Stimulated activated naive B cell treated with anti-CD40 and anti-IgM and Interleukin-4, amounts not matched to agents 10 μg/mL and 1 μg/mL and 100 μg/mL, for 72 hours (primary cell): Measurements from ENCODE around the gene SLC30A2.

Source experiments
- ATAC-seq, 2 donors: fragments of 150-1000 bp; cut with Tn5 transposase; replicated peaks; 2 replicates each; pipeline ENCODE4 v1.10.0; 2021; ENCODE audit warnings: moderate library complexity in 1 of 2
- DNase-seq: peaks from one replicate; pipeline ENCODE4 v3.0.0; 2021
- H3K27ac Mint-ChIP-seq: one replicate; pipeline ENCODE4 v1.8.0; 2022; ENCODE audit warnings: mild to moderate bottlenecking, mixed read lengths
- H3K27me3 Mint-ChIP-seq, 2 donors: one replicate each; pipeline ENCODE4 v1.8.0; 2022; ENCODE audit warnings: mixed read lengths in 2 of 2
- H3K36me3 Mint-ChIP-seq, 2 donors: one replicate each; pipeline ENCODE4 v1.8.0; 2022; ENCODE audit warnings: mixed read lengths in 2 of 2, mild to moderate bottlenecking in 1 of 2
- H3K4me1 Mint-ChIP-seq, 2 donors: one replicate each; pipeline ENCODE4 v1.8.0; 2022; ENCODE audit warnings: mixed read lengths in 2 of 2, mild to moderate bottlenecking in 1 of 2
- H3K4me3 Mint-ChIP-seq, 2 donors: one replicate each; pipeline ENCODE4 v1.8.0; 2022; ENCODE audit warnings: mild to moderate bottlenecking in 2 of 2, mixed read lengths in 2 of 2, moderate library complexity in 1 of 2
- H3K9me3 Mint-ChIP-seq, 2 donors: one replicate each; pipeline ENCODE4 v1.8.0; 2022; ENCODE audit warnings: mixed read lengths in 2 of 2, mild to moderate bottlenecking in 1 of 2

Gene SLC30A2

GRCh38 chr1:25996966-25997827, 48.7 kb downstream of the SLC30A2 start:
- peaks cover 11 to 25% of the 10 kb centered on the region in 2 donors for H3K4me1 Mint-ChIP-seq
- DNase-seq: peak; percentile 22
- ATAC-seq: peak; percentile 22 to 28

GRCh38 chr1:25994402-25995150, 51.3 kb downstream of the SLC30A2 start:
- H3K36me3 Mint-ChIP-seq: peaks cover 18 to 21% of the 10 kb centered on the region in 2 donors
- no peaks in the 10 kb centered on the region for H3K9me3 Mint-ChIP-seq
- H3K27me3 Mint-ChIP-seq: no peaks in the 10 kb centered on the region
- no peak overlapping the region for H3K27ac Mint-ChIP-seq
- DNase-seq: no peak
- no peak for ATAC-seq
- peaks cover 17 to 42% of the 10 kb centered on the region in 2 donors for H3K4me1 Mint-ChIP-seq
- no peak overlapping the region for H3K4me3 Mint-ChIP-seq

More at GRCh38 chr1:25996966-25997827, 48.7 kb downstream of the SLC30A2 start:
- H3K9me3 Mint-ChIP-seq: no peaks in the 10 kb centered on the region
- peak overlapping the region; percentile 92 to 98 for H3K4me3 Mint-ChIP-seq
- H3K27ac Mint-ChIP-seq: peak overlapping the region; percentile 99
- H3K27me3 Mint-ChIP-seq: no peaks in the 10 kb centered on the region
- H3K36me3 Mint-ChIP-seq: peaks cover 12 to 14% of the 10 kb centered on the region in 2 donors

GRCh38 chr1:25993197-25993951, 52.5 kb downstream of the SLC30A2 start:
- DNase-seq (no peak), ATAC-seq (no peak)
- H3K9me3 Mint-ChIP-seq: no peaks in the 10 kb centered on the region
- peaks cover 23 to 27% of the 10 kb centered on the region in 2 donors for H3K36me3 Mint-ChIP-seq
- H3K4me3 Mint-ChIP-seq: no peak overlapping the region
- no peak overlapping the region for H3K27ac Mint-ChIP-seq
- H3K4me1 Mint-ChIP-seq: peaks cover 17 to 42% of the 10 kb centered on the region in 2 donors
- no peaks in the 10 kb centered on the region for H3K27me3 Mint-ChIP-seq

- Mint-ChIP-seq H3K36me3 (peaks cover 23 to 27% of the 10 kb centered on the region in 2 donors), H3K27me3 (no peaks in the 10 kb centered on the region), H3K4me1 (peaks cover 15 to 38% of the 10 kb centered on the region in 2 donors), H3K27ac (no peak overlapping the region), H3K4me3 (no peak overlapping the region), H3K9me3 (no peaks in the 10 kb centered on the region)
- DNase-seq (no peak), ATAC-seq (no peak)
Observed at GRCh38 chr1:25992689-25993171, 53.2 kb downstream of the SLC30A2 start.

GRCh38 chr1:25991937-25992688, 53.8 kb downstream of the SLC30A2 start:
- Mint-ChIP-seq H3K4me3 (no peak overlapping the region), H3K27ac (no peak overlapping the region), H3K4me1 (peaks cover 12 to 34% of the 10 kb centered on the region in 2 donors)

GRCh38 chr1:25990702-25991395, 55.1 kb downstream of the SLC30A2 start:
- ATAC-seq: peak in 1 of 2 donors; percentile 18
- Mint-ChIP-seq H3K4me3 (peak overlapping the region in 1 of 2 donors; percentile 56), H3K4me1 (peaks cover 8 to 28% of the 10 kb centered on the region in 2 donors)

More at GRCh38 chr1:25991937-25992688, 53.8 kb downstream of the SLC30A2 start:
- ATAC-seq: no peak
- DNase-seq: no peak
- no peaks in the 10 kb centered on the region for H3K9me3 Mint-ChIP-seq
- peaks cover 23 to 30% of the 10 kb centered on the region in 2 donors for H3K36me3 Mint-ChIP-seq
- H3K27me3 Mint-ChIP-seq: no peaks in the 10 kb centered on the region

GRCh38 chr1:25990251-25990650, 55.7 kb downstream of the SLC30A2 start:
- peaks cover 27 to 37% of the 10 kb centered on the region in 2 donors for H3K36me3 Mint-ChIP-seq
- H3K27me3 Mint-ChIP-seq: no peaks in the 10 kb centered on the region
- H3K9me3 Mint-ChIP-seq: no peaks in the 10 kb centered on the region
- peaks cover 8 to 28% of the 10 kb centered on the region in 2 donors for H3K4me1 Mint-ChIP-seq
- no peak for ATAC-seq
- no peak overlapping the region for H3K27ac Mint-ChIP-seq
- DNase-seq: no peak
- H3K4me3 Mint-ChIP-seq: no peak overlapping the region

More at GRCh38 chr1:25990702-25991395, 55.1 kb downstream of the SLC30A2 start:
- Mint-ChIP-seq H3K9me3 (no peaks in the 10 kb centered on the region), H3K27me3 (no peaks in the 10 kb centered on the region), H3K36me3 (peaks cover 23 to 35% of the 10 kb centered on the region in 2 donors), H3K27ac (peak overlapping the region; percentile 68)
- DNase-seq: no peak

GRCh38 chr1:25989440-25990234, 56.3 kb downstream of the SLC30A2 start:
- no peak overlapping the region for H3K27ac Mint-ChIP-seq
- ATAC-seq (no peak), DNase-seq (no peak)
- no peaks in the 10 kb centered on the region for H3K27me3 Mint-ChIP-seq
- H3K4me3 Mint-ChIP-seq: no peak overlapping the region
- peaks cover 25 to 37% of the 10 kb centered on the region in 2 donors for H3K36me3 Mint-ChIP-seq
- H3K4me1 Mint-ChIP-seq: peaks cover 8 to 28% of the 10 kb centered on the region in 2 donors
- H3K9me3 Mint-ChIP-seq: no peaks in the 10 kb centered on the region

GRCh38 chr1:25987951-25988350, 58.0 kb downstream of the SLC30A2 start:
- no peaks in the 10 kb centered on the region for H3K9me3 Mint-ChIP-seq
- H3K4me1 Mint-ChIP-seq: peaks cover 6 to 22% of the 10 kb centered on the region in 2 donors
- DNase-seq (no peak), ATAC-seq (no peak)
- H3K36me3 Mint-ChIP-seq: peaks cover 27 to 42% of the 10 kb centered on the region in 2 donors
- no peak overlapping the region for H3K27ac Mint-ChIP-seq
- no peak overlapping the region for H3K4me3 Mint-ChIP-seq
- H3K27me3 Mint-ChIP-seq: no peaks in the 10 kb centered on the region
